Upper lobe of right lung (tissue), 1 donor: ENCODE results near the gene CYRIA. TPM values are rescaled to one million over a fixed set of nuclear protein-coding genes. Genes with fewer than 3 reads are reported as not detected.

Experiments used
- ATAC-seq: fragments of 200-7000 bp; cut with Tn5 transposase; one replicate; pipeline ENCODE4 v1.9.1; 2020; ENCODE audit warnings: mild to moderate bottlenecking, moderate library complexity
- DNase-seq: peaks from one replicate; pipeline ENCODE4 v3.0.0-alpha.2; 2020
- H3K27ac ChIP-seq: fragments of 200-600 bp; one replicate; pipeline ENCODE4 v1.8.0; 2022
- H3K27me3 ChIP-seq: fragments of 200-600 bp; one replicate; pipeline ENCODE4 v1.8.0; 2022; ENCODE audit warnings: mild to moderate bottlenecking
- H3K36me3 ChIP-seq: fragments of 200-600 bp; one replicate; pipeline ENCODE4 v1.8.0; 2022
- H3K4me1 ChIP-seq: fragments of 200-600 bp; one replicate; pipeline ENCODE4 v1.8.0; 2022
- H3K4me3 ChIP-seq: fragments of 200-600 bp; one replicate; pipeline ENCODE4 v1.8.0; 2022; ENCODE audit warnings: mild to moderate bottlenecking
- H3K9me3 ChIP-seq: fragments of 200-600 bp; one replicate; pipeline ENCODE4 v1.8.0; 2022
- intact Hi-C: fragments of 100-400 bp; cut with DNase I; formaldehyde crosslinking; loops from one replicate; pipeline ENCODE4 v1.11.0; 2022
- total RNA-seq: library from RNA; stranded (reverse); fragmentation: NEBNext Ultra II Directional; extraction: Animal tissue kit (Norgen Biotek cat#: 25700); gene quantifications from one replicate; pipeline ENCODE4 v1.2.1, GENCODE V29; 2021
- TF ChIP-seq, protein P1 (sequence below): fragments of 200-600 bp; IDR thresholded peaks from one replicate; pipeline ENCODE4 v1.8.0; 2022; ENCODE audit warnings: antibody characterized with exemption
- donor health status: DM: no; HTN: yes; CAD: no; lungs with severe emphysema.

The CYRIA gene
- total RNA-seq, 1 donor from 2014 or later = 24.2 TPM

DNA sequence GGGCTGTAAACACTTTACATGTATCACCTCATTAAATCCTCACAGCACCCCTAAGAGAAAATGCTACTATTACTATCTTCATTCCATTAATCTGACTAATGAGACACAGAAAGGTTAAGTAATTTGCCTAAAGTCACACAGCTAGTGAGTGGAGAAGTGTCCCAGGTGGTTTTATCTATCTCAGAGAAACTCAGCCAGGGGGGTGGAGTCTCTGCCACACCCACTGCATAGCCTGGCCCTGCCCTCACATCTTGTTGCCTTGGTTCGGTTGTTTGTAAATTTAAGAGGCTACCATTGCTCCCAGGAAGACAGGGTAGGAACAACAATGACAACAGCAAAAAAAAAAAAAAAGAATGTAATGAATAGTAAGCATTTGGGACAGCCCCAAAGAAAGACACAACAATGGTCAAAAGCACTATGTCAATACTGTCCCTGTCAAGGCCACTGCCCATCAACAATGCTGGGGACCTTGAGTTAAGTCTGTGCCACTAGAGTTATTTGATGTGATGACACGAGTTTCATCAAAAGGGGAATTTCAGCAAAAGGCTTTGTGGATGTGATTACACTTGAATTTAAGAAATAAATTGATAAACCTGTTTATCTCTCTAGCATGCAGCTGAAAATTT is 17.5 kb downstream of the CYRIA start:
- Histone ChIP-seq H3K27me3 (no peaks in the 10 kb centered on the region), H3K9me3 (no peaks in the 10 kb centered on the region), H3K27ac (no peak overlapping the region), H3K36me3 (no peaks in the 10 kb centered on the region), H3K4me3 (no peak overlapping the region), H3K4me1 (peaks cover 38% of the 10 kb centered on the region)
- no peak for DNase-seq
- TF ChIP-seq, protein P1, sequence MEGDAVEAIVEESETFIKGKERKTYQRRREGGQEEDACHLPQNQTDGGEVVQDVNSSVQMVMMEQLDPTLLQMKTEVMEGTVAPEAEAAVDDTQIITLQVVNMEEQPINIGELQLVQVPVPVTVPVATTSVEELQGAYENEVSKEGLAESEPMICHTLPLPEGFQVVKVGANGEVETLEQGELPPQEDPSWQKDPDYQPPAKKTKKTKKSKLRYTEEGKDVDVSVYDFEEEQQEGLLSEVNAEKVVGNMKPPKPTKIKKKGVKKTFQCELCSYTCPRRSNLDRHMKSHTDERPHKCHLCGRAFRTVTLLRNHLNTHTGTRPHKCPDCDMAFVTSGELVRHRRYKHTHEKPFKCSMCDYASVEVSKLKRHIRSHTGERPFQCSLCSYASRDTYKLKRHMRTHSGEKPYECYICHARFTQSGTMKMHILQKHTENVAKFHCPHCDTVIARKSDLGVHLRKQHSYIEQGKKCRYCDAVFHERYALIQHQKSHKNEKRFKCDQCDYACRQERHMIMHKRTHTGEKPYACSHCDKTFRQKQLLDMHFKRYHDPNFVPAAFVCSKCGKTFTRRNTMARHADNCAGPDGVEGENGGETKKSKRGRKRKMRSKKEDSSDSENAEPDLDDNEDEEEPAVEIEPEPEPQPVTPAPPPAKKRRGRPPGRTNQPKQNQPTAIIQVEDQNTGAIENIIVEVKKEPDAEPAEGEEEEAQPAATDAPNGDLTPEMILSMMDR = no peak
- ATAC-seq = no peak
- intact Hi-C loops = no loop called here

DNA sequence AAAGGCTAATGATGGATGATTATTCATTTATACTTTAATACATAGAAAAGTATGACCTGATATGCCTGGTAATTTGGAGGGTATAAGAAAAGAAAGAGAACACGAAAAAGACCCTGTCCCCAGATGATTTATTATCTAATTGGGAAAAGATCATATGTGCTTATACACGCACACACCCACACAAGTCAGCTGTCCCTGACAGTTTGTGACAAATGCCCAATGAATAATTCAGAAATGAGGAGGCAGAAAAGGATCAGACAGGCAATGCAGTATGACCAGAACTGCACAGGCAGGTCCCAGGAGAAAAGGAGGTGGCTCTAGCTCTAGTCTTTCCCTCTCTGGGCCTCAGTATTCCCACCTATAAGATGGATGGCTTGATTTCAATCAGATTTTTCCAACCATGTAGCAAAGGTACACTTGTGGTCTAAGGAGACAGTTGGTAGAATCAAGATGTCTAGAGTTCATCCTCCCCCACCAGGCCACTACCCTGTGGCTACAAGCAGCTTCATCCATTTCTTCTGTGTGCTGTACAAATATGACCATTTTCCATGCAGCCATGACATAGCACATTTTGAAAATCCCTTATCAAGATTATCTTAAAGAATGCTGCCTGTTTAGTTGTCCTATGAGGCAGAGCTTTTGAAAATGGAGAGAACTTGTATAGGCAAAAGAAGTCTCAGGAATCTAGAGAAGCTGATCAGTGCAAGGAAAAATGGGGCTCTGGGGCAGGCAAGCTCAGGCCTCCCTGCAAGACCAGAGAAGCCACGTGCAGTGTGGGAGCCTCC is 19.7 kb downstream of the CYRIA start:
- DNase-seq (no peak), ATAC-seq (no peak)
- no peaks in the 10 kb centered on the region for H3K9me3 ChIP-seq
- no peak overlapping the region for H3K27ac ChIP-seq
- H3K36me3 ChIP-seq = no peaks in the 10 kb centered on the region
- intact Hi-C loops = no loop called here
- no peaks in the 10 kb centered on the region for H3K27me3 ChIP-seq
- H3K4me3 ChIP-seq = no peak overlapping the region
- H3K4me1 ChIP-seq = peaks cover 31% of the 10 kb centered on the region
- TF ChIP-seq, protein P1 = no peak

DNA sequence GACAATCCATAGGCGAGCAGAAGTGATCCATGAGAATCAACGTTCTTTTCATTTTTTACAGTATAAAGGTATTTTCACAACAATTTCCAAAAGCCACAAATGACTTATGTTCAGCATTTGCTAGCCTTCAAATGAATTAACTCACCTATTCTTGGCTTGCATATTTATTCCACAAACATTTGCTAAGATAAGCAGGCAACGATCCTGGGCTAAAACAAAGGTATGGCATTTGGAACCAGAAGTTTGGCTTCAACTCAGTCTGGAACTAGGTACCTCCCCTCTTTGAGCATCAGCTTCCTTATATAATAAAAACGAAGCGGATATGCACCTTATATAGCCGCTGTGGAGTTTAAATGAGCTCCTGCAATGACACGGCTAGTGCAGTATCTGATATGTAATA is 20.5 kb downstream of the CYRIA start:
- Histone ChIP-seq H3K36me3 (no peaks in the 10 kb centered on the region), H3K27me3 (no peaks in the 10 kb centered on the region), H3K27ac (no peak overlapping the region), H3K4me1 (peaks cover 31% of the 10 kb centered on the region), H3K4me3 (no peak overlapping the region), H3K9me3 (no peaks in the 10 kb centered on the region)
- TF ChIP-seq, protein P1 = no peak
- no peak for DNase-seq
- intact Hi-C loops = no loop called here
- no peak for ATAC-seq

DNA sequence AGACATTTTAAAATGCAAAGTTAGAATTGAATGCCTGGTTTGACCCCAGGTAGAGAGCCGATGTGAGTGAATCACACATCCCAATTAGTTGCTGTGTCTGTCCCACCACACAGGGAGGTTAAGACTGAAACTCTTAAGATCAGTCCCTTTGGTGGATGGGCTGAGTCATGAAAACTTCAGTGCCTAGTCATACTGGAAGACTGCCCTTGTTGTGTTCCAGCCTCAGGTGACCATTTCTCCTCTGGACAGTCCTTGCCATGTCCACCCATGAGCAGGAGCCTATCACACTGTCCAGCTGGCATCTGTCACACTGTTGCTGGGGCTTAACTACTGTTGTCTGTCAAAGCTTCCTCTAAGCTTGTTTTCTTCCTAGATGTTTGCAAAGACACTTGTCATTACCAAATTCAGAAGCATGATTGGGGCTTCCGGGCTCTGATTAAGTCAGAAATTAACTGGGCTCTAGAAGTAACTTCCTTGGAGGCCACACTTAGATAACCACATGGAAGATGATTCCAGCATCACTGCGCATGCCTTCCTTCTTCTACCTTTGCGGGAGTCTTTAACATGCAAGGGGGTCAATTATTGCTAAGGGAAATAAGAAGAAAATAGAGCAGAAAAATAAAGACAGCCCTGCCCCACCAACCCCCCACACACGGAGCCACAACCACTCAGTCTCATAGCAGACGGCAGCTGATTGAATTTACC is 21.3 kb downstream of the CYRIA start:
- TF ChIP-seq, protein P1 = no peak
- H3K4me3 ChIP-seq = no peak overlapping the region
- H3K27ac ChIP-seq = no peak overlapping the region
- no peaks in the 10 kb centered on the region for H3K9me3 ChIP-seq
- peak; percentile 45 for ATAC-seq
- no peaks in the 10 kb centered on the region for H3K27me3 ChIP-seq
- intact Hi-C loops = no loop called here
- H3K36me3 ChIP-seq = no peaks in the 10 kb centered on the region
- DNase-seq = no peak
- H3K4me1 ChIP-seq = peaks cover 26% of the 10 kb centered on the region

DNA sequence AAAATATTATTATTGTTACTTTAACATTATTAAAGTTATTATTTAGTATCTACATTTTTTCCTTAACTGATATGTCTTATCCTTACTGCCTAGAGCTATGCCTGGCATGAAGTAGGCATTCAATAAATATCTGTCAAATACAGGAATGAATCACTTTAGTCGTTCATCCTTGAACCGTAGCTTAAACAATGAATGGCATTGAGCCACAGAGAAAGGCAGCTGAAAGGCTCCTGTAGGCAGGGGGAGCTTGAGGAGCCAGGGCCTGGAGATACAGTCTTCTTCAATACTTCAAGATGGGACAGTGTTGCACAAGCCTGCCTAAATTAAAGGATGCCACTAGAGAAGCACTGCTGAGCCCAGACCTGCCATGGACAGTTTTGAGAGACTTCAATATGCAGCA is 22.5 kb downstream of the CYRIA start:
- Histone ChIP-seq H3K36me3 (no peaks in the 10 kb centered on the region), H3K27ac (no peak overlapping the region), H3K4me1 (peaks cover 30% of the 10 kb centered on the region), H3K9me3 (no peaks in the 10 kb centered on the region), H3K27me3 (no peaks in the 10 kb centered on the region), H3K4me3 (no peak overlapping the region)
- TF ChIP-seq, protein P1 = no peak
- intact Hi-C loops = no loop called here
- DNase-seq (no peak), ATAC-seq (no peak)
